GM12874 (cell line): ENCODE data around the gene TENT4B.

ENCODE experiments used
- CTCF ChIP-seq: IDR thresholded peaks from 2 replicates; pipeline ENCODE4 v1.5.1; 2011; ENCODE audit warnings: low read depth, mild to moderate bottlenecking, control low read depth, low read length, moderate library complexity; ENCODE audit not compliant: insufficient read depth

The TENT4B gene

GRCh38 chr16:50152807-50153595, at the start of gene TENT4B:
Gene TENT4B, plus strand, starts transcription at chr16:50153306. Its CDS starts 316 bp downstream, at chr16:50153622.
- TF ChIP-seq CTCF: no peak

- no peak for TF ChIP-seq CTCF
Measured at GRCh38 chr16:50103764-50104163, 49.3 kb upstream of the TENT4B start.

- TF ChIP-seq CTCF: no peak
Measured at GRCh38 chr16:50114357-50115129, 38.6 kb upstream of the TENT4B start.

- TF ChIP-seq CTCF: no peak
Measured at GRCh38 chr16:50120711-50121110, 32.4 kb upstream of the TENT4B start.

GRCh38 chr16:50121278-50121677, 31.8 kb upstream of the TENT4B start:
- no peak for TF ChIP-seq CTCF

GRCh38 chr16:50121721-50122445, 31.2 kb upstream of the TENT4B start:
- no peak for TF ChIP-seq CTCF

GRCh38 chr16:50123417-50123816, 29.7 kb upstream of the TENT4B start:
- TF ChIP-seq CTCF: no peak
